GM18951 (cell line): ENCODE results near the gene DPH1.

Experiments used
- POLR2A ChIP-seq: IDR thresholded peaks from 4 replicates; pipeline ENCODE4 v1.6.1; 2011; ENCODE audit warnings: mild to moderate bottlenecking; ENCODE audit not compliant: insufficient read length, insufficient read depth; ENCODE audit errors: extremely low read depth
- in situ Hi-C: fragments of 300-500 bp; cut with MboI; formaldehyde crosslinking; loops from one replicate; pipeline ENCODE4 v1.12.0; 2022; ENCODE audit warnings: low sequenced_read_pairs, mixed read lengths, inconsistent platforms; ENCODE audit not compliant: unreplicated experiment

Gene DPH1

DNA sequence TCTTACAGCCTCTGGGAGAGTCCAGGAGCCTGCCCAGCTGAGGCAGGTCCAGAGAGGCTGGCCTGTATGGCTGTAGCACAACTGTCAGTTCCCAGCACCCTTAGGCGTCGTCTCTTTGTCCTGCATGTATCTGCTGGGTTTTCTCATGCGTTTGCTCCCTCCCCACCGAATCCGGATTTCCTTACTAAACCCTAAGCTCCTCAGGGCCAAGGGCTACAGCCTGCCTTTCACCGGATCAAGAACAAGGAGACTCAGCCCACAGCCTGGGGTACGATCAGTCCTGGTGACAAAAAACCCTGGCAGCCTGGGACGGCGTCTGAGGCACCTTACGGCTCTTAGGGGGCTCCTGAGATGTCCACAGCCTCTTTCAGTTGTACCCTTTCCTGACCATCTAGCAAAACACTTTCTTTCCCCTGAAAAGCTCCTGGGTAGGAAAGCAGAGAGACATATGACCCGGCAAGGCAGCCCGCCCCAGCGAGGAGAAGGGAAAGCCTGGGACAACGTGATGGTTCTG lies 37.2 kb downstream of the DPH1 start:
- no peak for TF ChIP-seq POLR2A
- in situ Hi-C loops: loop anchor here (10.0 kb wide), 1 partner anchor 178 kb away; no protein-coding TSS in a partner anchor

DNA sequence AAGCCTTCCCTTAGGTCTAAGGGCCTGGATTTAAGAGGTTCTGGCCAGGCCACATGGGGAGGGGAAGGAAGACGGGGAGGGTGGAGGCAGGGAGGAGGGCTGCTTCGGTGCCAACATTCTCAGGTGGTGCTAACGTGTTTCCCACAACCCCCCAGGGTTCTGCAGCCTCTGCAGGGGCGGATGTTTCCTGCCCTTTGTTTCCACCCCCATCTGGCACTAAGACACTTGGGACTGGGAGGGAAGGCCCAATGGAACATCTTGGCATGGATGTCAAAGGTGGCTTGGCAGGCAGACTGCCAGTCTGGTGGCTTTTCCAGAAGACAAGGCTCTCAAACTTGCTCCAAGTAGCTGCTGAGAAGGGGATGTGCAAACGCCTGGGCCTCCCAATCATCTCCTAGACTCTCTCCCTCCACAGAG lies 37.7 kb downstream of the DPH1 start:
- in situ Hi-C loops: loop anchor here (10.0 kb wide), 1 partner anchor 177 kb away; no protein-coding TSS in a partner anchor
- no peak for TF ChIP-seq POLR2A

DNA sequence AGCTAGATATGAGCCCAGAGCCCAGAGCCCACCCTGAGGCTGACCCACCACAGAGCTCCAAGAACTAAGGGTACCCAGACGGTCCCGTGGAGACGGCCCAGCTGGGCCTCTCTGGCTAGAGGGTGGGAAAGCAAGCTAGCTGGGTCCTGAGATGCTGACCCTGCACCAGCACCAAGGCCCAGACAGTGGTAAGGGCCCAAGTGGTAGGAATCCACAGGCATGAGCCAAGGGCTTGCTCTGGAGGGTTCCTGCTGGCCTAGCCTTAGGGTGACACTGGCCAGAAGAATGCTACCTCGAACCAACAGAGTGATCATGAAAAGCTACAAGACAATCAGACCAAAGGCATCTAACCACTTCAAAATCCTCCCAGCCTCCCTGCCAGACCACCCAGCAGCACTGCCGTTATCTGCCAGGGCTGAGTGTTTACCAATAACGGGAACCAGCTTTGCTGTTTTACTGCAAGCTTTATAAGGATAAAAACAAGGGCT lies 38.1 kb downstream of the DPH1 start:
- in situ Hi-C loops: loop anchor here (10.0 kb wide), 1 partner anchor 177 kb away; no protein-coding TSS in a partner anchor
- TF ChIP-seq POLR2A: no peak

DNA sequence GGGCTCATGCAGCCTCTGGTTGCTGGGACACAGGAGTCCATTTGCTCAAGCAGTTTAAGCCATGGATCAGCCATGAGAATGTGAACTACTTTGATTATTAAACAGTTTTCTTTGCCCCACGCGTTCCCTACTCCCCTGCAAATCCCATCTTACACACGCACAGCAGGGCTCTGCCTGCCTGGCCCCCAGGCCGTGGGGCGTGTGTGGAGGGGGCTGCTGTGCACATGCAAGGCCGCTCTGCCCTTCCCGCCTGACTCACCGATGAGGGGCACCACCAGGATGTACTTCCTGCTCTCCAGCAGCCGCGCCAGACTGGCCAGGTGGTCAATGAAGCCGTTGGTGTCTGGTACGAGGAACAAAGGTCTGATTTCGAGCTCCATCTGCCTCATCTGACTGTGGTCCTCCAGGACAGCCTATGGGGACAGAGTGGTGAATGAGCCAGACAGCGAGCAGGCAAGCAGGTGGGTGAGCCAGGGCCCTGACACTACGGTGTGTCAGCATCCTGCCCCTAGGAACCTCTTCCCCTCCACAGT lies 38.6 kb downstream of the DPH1 start:
- in situ Hi-C loops: loop anchor here (10.0 kb wide), 1 partner anchor 176 kb away; no protein-coding TSS in a partner anchor
- no peak for TF ChIP-seq POLR2A

DNA sequence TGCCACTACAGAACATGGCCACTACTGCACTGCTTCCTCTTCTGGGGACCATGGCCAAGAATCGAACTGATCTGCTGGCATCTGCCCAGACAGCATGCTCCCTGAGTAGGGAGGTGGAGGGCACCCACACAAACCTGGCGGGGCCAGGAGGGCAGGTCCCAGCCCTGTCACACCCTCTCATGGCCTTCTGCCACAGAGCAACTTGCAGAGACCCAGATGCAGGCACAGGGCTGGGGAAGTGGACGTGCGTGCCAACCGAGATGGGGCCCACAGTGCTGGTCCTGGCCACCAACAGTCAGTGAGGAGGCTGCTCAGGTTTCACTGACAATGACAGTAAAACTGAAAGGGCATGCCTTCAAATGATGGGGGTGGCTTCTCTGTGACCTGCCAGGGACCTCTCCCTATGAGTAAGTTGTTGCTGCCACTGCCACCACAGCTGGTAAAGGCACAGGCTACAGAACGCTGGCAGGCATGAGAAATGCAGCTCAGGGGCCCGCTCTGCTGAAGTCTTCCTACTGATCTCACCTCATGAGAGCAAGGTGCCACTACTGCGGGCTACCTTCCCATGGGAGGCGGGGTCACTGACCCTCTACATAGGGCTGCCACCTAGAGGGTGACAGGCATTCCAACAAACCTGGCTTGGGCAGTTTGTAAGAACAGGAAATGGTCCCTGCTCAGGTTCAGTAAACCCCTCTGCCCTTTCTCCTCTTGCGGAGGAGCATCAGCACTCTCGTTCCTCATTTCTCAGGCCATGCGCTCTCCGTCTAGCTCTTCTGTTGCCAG lies 40.5 kb downstream of the DPH1 start:
- in situ Hi-C loops: no loop called here
- TF ChIP-seq POLR2A: peak; percentile 14

DNA sequence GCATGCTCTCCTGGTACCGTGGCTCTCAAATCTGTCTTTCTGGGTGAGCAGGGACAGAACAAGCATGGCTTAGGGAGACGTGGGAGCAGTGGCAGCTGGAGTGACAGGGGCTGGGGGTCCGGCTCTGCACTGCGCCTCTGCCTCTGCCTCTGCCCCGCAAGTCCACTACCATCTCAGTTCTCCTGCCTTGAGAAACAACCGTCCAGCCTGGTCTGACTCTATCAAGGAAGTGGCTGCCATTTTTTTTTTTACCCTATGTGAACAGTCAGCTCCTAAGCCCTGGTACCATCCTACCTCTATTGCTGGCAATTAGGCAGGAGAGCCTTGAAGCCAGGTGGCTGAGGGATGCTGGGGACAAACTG lies 41.1 kb downstream of the DPH1 start:
- no peak for TF ChIP-seq POLR2A
- in situ Hi-C loops: no loop called here

DNA sequence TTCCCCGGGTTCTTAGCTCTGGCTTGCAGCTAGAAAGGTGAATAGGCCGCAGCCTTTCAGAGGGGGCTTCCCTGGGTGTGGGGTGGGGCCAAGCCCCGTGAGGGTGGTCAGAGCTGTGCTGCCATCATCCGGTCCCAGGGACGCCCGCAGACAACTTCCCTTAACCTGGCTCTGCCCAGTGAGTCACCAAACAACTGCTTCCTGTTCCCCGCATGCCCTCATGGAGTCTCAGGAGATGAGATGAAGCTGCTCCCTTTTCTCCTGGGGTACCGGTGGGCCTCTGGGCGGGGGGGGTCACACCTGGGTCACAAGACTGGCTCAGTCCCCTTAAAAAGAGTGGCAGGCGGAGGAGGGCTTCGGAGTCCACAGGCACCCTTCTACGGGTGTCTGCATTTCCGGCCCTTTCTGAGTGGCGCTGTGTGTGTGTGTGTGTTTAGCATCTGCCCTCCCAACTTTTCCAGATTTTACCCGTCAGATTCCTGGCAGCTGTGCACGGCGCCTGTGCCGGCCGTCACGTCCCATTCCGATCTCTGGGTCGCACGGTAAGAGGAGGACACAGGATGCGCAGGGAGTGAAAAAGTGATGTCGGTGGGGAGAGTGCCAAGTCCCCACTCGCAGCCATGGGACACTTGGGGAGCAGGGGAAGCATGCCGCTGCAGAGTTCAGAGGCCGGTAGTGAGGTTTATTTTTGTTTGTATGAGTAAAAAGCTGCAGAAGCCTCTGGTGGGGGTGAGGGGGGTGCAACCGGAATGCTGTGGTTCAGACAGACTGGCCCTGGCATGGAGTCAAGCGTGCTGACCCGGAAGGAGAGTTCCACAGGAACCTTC lies 41.7 kb downstream of the DPH1 start:
- in situ Hi-C loops: no loop called here
- TF ChIP-seq POLR2A: no peak

DNA sequence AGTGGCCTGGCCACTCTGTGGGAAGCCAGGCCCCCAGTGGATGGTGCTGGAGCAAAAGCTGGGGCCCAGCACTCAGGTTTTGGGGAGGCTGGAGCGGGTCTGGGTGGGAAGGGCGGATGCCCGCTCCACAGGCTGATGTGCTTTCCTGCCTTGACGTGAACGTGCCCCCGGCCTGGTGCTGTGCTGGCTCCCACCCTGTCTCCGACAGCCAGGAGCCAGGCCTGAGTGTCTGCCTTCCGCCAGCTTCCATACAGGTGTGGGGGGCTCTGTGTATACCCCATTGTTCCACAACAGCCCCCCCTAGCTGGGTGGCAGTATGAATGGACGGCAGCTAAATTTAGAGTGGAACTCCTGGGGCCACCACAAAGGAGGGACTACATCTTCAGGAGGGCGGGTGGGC lies 45.0 kb downstream of the DPH1 start:
- TF ChIP-seq POLR2A: no peak
- in situ Hi-C loops: no loop called here

DNA sequence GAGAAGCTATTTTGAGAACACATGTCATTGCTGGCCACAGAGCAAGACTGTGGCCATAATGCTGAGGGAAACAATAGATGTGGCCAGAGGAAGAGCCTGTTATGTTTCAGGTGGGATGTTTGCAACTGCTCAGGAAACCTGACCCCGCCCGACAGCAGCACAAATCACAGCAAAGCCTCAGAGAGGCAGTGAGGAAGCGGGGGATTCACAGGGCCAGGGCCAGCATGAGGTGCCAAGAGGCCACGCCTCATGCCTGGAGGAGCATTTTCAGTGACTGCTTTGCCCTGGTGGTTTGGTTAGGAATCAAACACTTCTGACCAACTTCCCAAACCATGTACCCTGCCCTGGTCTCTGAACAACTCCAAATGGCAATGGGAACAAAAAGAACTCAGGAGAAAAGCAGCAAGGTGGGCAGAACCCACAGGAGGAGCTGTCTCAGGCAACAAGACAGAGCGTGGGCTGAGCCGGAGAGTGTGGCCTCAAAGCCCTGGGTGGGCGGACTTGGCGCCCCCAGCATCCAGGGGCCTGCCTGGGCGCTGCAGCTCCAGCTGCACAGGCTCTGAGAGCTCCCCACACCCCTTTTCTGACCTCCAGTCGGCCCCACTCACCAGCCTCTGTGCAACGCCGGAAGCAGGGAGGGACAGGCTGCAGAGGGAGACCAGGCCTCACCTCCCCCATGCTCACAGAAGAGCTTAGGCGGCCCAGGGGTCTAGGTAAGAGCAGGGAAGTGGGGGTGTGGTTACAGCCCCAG lies 45.6 kb downstream of the DPH1 start:
- in situ Hi-C loops: no loop called here
- no peak for TF ChIP-seq POLR2A

DNA sequence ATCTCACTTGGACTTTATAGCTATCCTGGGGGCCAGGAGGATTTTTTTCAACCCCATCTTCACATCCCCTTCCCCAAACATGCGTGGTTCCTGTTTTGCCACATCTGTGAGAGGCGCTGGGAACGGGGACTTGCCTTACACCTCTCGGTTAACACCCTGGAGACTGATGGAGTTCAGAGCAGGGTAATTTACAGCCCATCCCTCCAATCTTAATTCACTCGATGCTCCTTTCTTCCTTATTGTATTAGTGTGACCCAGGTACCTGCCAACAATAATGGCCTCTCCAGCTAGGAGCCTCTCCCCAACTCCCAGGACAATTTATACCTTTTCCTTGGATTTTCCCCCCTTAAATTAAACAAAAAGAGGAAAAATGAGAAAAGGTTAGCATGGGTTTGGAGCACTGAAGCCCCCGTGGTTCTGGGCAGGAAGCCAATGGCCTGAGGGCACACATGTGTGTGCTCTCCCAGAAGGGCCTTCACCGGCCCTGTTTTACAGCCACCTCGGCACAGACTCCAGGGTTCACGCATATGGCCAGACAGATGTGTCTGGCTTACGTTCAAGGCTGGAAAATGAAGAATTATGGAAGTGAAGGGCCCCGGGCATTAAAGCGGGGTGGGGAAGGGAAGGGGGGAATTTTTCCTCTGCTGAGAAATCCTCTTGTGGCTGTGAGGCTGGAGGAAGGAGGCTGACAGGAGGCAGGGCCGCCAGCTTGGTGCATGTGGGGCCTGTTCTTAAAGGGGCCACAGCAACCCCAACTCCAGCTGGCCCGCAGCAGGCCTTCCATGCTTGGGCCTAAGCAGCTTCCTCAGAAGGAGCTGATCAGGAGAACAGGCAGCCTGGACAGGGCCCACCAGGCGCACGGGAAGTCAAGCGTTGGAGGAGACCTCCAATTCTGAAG lies 46.4 kb downstream of the DPH1 start:
- in situ Hi-C loops: no loop called here
- TF ChIP-seq POLR2A: no peak

DNA sequence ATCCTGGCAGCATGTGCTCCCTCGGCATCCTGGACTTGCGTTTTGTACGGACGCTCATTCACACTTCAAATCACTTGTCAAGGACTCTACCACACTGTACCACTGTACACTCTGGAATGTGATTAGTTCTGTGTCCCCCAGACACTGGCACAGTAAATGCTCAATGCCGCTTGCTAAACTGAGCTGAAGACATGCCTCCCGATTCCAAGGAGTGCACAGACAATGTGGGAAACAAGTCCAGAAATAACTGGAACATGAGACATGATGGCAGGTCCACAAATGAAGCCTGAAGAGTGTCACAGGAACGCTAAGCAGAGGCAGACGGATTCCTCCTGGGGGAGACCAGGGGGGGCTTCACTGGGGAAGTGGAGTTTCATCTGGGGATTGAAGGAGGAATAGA lies 47.1 kb downstream of the DPH1 start:
- no peak for TF ChIP-seq POLR2A
- in situ Hi-C loops: no loop called here

DNA sequence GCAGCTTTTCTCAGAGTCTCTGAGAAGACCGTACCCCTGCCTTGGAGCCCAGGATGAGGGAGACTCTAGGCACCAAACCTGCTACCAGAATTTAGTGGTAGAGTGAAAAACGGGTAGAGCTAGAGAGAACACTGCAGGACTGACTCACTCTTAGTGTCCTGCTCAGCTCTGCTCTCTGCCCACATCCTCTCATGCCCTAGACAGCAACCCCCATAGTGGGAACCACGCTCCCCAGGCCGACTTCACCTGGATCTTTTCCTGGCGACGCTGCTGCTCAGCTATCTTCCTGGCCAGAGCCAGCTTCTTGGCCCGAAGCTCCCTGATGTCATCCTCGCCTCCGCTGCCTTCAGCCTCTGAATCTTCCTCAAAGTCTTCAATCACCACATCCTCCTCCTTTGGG lies 51.6 kb downstream of the DPH1 start:
- no peak for TF ChIP-seq POLR2A
- in situ Hi-C loops: no loop called here
